ENCODE results near the gene PTBP3.

PTBP3 gene

GRCh38 chr9:112332977-112333638 is at the start of gene PTBP3:
Gene PTBP3 (minus strand): TSS chr9:112333619. CDS start chr9:112297865, 35,754 bp downstream.
- TF ChIP-seq POLR2A (IDR thresholded peaks at IDR 0.05; ENCODE audit: extremely low read depth, insufficient read length) (peak; percentile 27), CTCF (IDR thresholded peaks at IDR 0.05; ENCODE audit: low read depth, low read length) (no peak), MYC (IDR thresholded peaks at IDR 0.05; ENCODE audit: low read depth, low read length) (peak; percentile 30), MAX (IDR thresholded peaks at IDR 0.05; ENCODE audit: low read depth, low read length) (peak; percentile 36; the same call in 1 of the 2 replicates)
- H3K4me3 ChIP-seq (ENCODE audit: low read depth, low read length): peak within 1 kb of the TSS; percentile 73
- DNase-seq (ENCODE audit: low read depth): peak; percentile 86

GRCh38 chr9:112382501-112383364 is 49.3 kb upstream of the PTBP3 start:
- H3K4me3 ChIP-seq (ENCODE audit: low read depth, low read length): no peak overlapping the region
- DNase-seq (ENCODE audit: low read depth): no peak
- TF ChIP-seq MYC (IDR thresholded peaks at IDR 0.05; ENCODE audit: low read depth, low read length) (no peak), CTCF (IDR thresholded peaks at IDR 0.05; ENCODE audit: low read depth, low read length) (no peak), POLR2A (IDR thresholded peaks at IDR 0.05; ENCODE audit: extremely low read depth, insufficient read length) (no peak), MAX (IDR thresholded peaks at IDR 0.05; ENCODE audit: low read depth, low read length) (no peak)

- no peak overlapping the region for H3K4me3 ChIP-seq (ENCODE audit: low read depth, low read length)
- DNase-seq (ENCODE audit: low read depth): no peak
- TF ChIP-seq POLR2A (IDR thresholded peaks at IDR 0.05; ENCODE audit: extremely low read depth, insufficient read length): no peak
- no peak for TF ChIP-seq MYC (IDR thresholded peaks at IDR 0.05; ENCODE audit: low read depth, low read length)
- TF ChIP-seq MAX (IDR thresholded peaks at IDR 0.05; ENCODE audit: low read depth, low read length): no peak
- no peak for TF ChIP-seq CTCF (IDR thresholded peaks at IDR 0.05; ENCODE audit: low read depth, low read length)
Observed at GRCh38 chr9:112382066-112382465, 48.6 kb upstream of the PTBP3 start.

- TF ChIP-seq MYC (IDR thresholded peaks at IDR 0.05; ENCODE audit: low read depth, low read length) (no peak), MAX (IDR thresholded peaks at IDR 0.05; ENCODE audit: low read depth, low read length) (no peak), CTCF (IDR thresholded peaks at IDR 0.05; ENCODE audit: low read depth, low read length) (no peak), POLR2A (IDR thresholded peaks at IDR 0.05; ENCODE audit: extremely low read depth, insufficient read length) (no peak)
- peak; percentile 52 for DNase-seq (ENCODE audit: low read depth)
- peak overlapping the region; percentile 76 for H3K4me3 ChIP-seq (ENCODE audit: low read depth, low read length)
Observed at GRCh38 chr9:112380825-112381221, 47.4 kb upstream of the PTBP3 start.

- peak; percentile 14 for TF ChIP-seq POLR2A (IDR thresholded peaks at IDR 0.05; ENCODE audit: extremely low read depth, insufficient read length)
- TF ChIP-seq MAX (IDR thresholded peaks at IDR 0.05; ENCODE audit: low read depth, low read length): no peak
- peak within 1 kb of the TSS; percentile 94 for H3K4me3 ChIP-seq (ENCODE audit: low read depth, low read length)
- peak; percentile 56 for DNase-seq (ENCODE audit: low read depth)
Observed at GRCh38 chr9:112380102-112380824, 46.8 kb upstream of the PTBP3 start, which contains the start of gene HSDL2. Gene HSDL2 (plus strand): TSS chr9:112380108. CDS start chr9:112380164, 56 bp downstream.

Data from NB4 (cell line).